Activated naive CD4-positive, alpha-beta T cell treated with anti-CD3 and anti-CD28 coated beads, Interleukin-2, amount 50 U/mL, for 24 hours (primary cell): Measurements from ENCODE around the gene FUT6.
A peak's percentile ranks its signal among the peaks of the same experiment; 100 is the strongest.
"Not testable (repeated sequence)": the region's sequence is repeated elsewhere in the genome, so short reads cannot be mapped to it uniquely, and the experiment has no call there.

Experiments
- H3K27ac Mint-ChIP-seq: one replicate; pipeline ENCODE4 v1.8.0; 2021; ENCODE audit warnings: mild to moderate bottlenecking, mixed read lengths
- H3K27me3 Mint-ChIP-seq: one replicate; pipeline ENCODE4 v1.8.0; 2021; ENCODE audit warnings: mixed read lengths
- H3K36me3 Mint-ChIP-seq: one replicate; pipeline ENCODE4 v1.8.0; 2021; ENCODE audit warnings: mixed read lengths
- H3K4me1 Mint-ChIP-seq: one replicate; pipeline ENCODE4 v1.8.0; 2021; ENCODE audit warnings: mixed read lengths
- H3K4me3 Mint-ChIP-seq: one replicate; pipeline ENCODE4 v1.8.0; 2021; ENCODE audit warnings: mild to moderate bottlenecking, mixed read lengths
- H3K9me3 Mint-ChIP-seq: one replicate; pipeline ENCODE4 v1.8.0; 2021; ENCODE audit warnings: mixed read lengths

Gene FUT6

GRCh38 chr19:5789351-5789761 is 50.1 kb downstream of the FUT6 start:
- H3K36me3 Mint-ChIP-seq = peaks cover 15% of the 10 kb centered on the region

GRCh38 chr19:5788422-5788821 is 51.1 kb downstream of the FUT6 start:
- Mint-ChIP-seq H3K27ac (peak overlapping the region; percentile 31), H3K36me3 (peaks cover 19% of the 10 kb centered on the region), H3K27me3 (no peaks in the 10 kb centered on the region), H3K9me3 (no peaks in the 10 kb centered on the region), H3K4me3 (no peak overlapping the region), H3K4me1 (peaks cover 11% of the 10 kb centered on the region)

More at GRCh38 chr19:5789351-5789761, 50.1 kb downstream of the FUT6 start:
- no peak overlapping the region for H3K27ac Mint-ChIP-seq
- H3K4me1 Mint-ChIP-seq = peaks cover 11% of the 10 kb centered on the region
- H3K4me3 Mint-ChIP-seq = peak overlapping the region; percentile 97
- no peaks in the 10 kb centered on the region for H3K27me3 Mint-ChIP-seq
- H3K9me3 Mint-ChIP-seq = no peaks in the 10 kb centered on the region

- Mint-ChIP-seq H3K4me1 (peaks cover 11% of the 10 kb centered on the region), H3K27ac (no peak overlapping the region), H3K36me3 (peaks cover 19% of the 10 kb centered on the region), H3K27me3 (no peaks in the 10 kb centered on the region), H3K9me3 (no peaks in the 10 kb centered on the region), H3K4me3 (no peak overlapping the region)
Observed at GRCh38 chr19:5787409-5788182, 51.9 kb downstream of the FUT6 start.

- peaks cover 11% of the 10 kb centered on the region for H3K4me1 Mint-ChIP-seq
- no peak overlapping the region for H3K27ac Mint-ChIP-seq
- H3K36me3 Mint-ChIP-seq = peaks cover 19% of the 10 kb centered on the region
- no peaks in the 10 kb centered on the region for H3K27me3 Mint-ChIP-seq
- no peak overlapping the region for H3K4me3 Mint-ChIP-seq
- no peaks in the 10 kb centered on the region for H3K9me3 Mint-ChIP-seq
Observed at GRCh38 chr19:5786593-5787408, 52.7 kb downstream of the FUT6 start.

- Mint-ChIP-seq H3K9me3 (no peaks in the 10 kb centered on the region), H3K27me3 (no peaks in the 10 kb centered on the region), H3K4me1 (peaks cover 5% of the 10 kb centered on the region), H3K27ac (no peak overlapping the region), H3K4me3 (no peak overlapping the region), H3K36me3 (peaks cover 17% of the 10 kb centered on the region)
Observed at GRCh38 chr19:5785423-5785822, 54.1 kb downstream of the FUT6 start.

GRCh38 chr19:5784581-5785147 is 54.8 kb downstream of the FUT6 start, which contains the start of gene PRR22:
Gene PRR22, minus strand, starts transcription at chr19:5784746. Its CDS starts 86 bp downstream, at chr19:5784660.
- Mint-ChIP-seq H3K36me3 (peaks cover 12% of the 10 kb centered on the region), H3K27me3 (no peaks in the 10 kb centered on the region), H3K4me1 (no peaks in the 10 kb centered on the region), H3K27ac (no peak within 1 kb of the TSS), H3K9me3 (no peaks in the 10 kb centered on the region), H3K4me3 (no peak within 1 kb of the TSS)

- Mint-ChIP-seq H3K27ac (no peak overlapping the region), H3K27me3 (no peaks in the 10 kb centered on the region)
Observed at GRCh38 chr19:5782945-5783919, 56.3 kb downstream of the FUT6 start.

GRCh38 chr19:5782322-5782721 is 57.2 kb downstream of the FUT6 start:
- Mint-ChIP-seq H3K4me3 (no peak overlapping the region), H3K36me3 (peaks cover 8% of the 10 kb centered on the region), H3K9me3 (no peaks in the 10 kb centered on the region), H3K27ac (no peak overlapping the region), H3K4me1 (no peaks in the 10 kb centered on the region), H3K27me3 (no peaks in the 10 kb centered on the region)

More at GRCh38 chr19:5782945-5783919, 56.3 kb downstream of the FUT6 start:
- Mint-ChIP-seq H3K9me3 (no peaks in the 10 kb centered on the region), H3K4me3 (no peak overlapping the region), H3K36me3 (peaks cover 9% of the 10 kb centered on the region), H3K4me1 (no peaks in the 10 kb centered on the region)

GRCh38 chr19:5780916-5781315 is 58.6 kb downstream of the FUT6 start:
- H3K36me3 Mint-ChIP-seq, H3K9me3 Mint-ChIP-seq, H3K27me3 Mint-ChIP-seq, H3K4me1 Mint-ChIP-seq, H3K4me3 Mint-ChIP-seq, H3K27ac Mint-ChIP-seq: not testable (repeated sequence)
